OCI-LY1 (cell line): Measurements from ENCODE around the gene NOM1.

Source experiments
- CTCF ChIP-seq: fragments of 200-600 bp; sonication (generic), shearing (Covaris generic); IDR thresholded peaks from 2 replicates; pipeline ENCODE4 v1.5.1; 2017; ENCODE audit warnings: mild to moderate bottlenecking, antibody characterized with exemption, low read length, moderate library complexity, mixed read lengths
- EZH2 ChIP-seq: fragments of 200-600 bp; sonication (generic), shearing (Covaris generic); IDR thresholded peaks from 2 replicates; pipeline ENCODE4 v1.8.0; 2017; ENCODE audit warnings: borderline replicate concordance, mixed run types, mild to moderate bottlenecking, antibody characterized with exemption, low read length, moderate library complexity, mixed read lengths

GRCh38 chr7:156962145-156962544 is 12.6 kb downstream of the NOM1 start:
- no peak for TF ChIP-seq CTCF
- no peak for TF ChIP-seq EZH2
